IMR-90 (cell line): ENCODE measurements around the gene KRT37. TPM values are rescaled to one million over a fixed set of nuclear protein-coding genes. Genes with fewer than 3 reads are reported as not detected.

Source experiments
- ATAC-seq: fragments of 200-7000 bp; cut with Tn5 transposase; 2 replicates; pipeline ENCODE4 v1.9.1; 2020; ENCODE audit warnings: low read depth, mild to moderate bottlenecking, moderate library complexity
- BruUV-seq: library from RNA; stranded (reverse); fragments of 400-500 nt; replicated peaks from 2 replicates; lab custom pipeline; 2021; lab: Mats Ljungman, UMichigan
- CTCF ChIA-PET: fragments of 300-600 bp; formaldehyde crosslinking; extraction: SDS; loops from one replicate; lab custom pipeline; 2021; ENCODE audit warnings: antibody characterized with exemption; lab: Yijun Ruan, JAX
- POLR2A ChIA-PET: fragments of 300-600 bp; sonication (Branson Sonifier 250); formaldehyde crosslinking; loops from one replicate; lab custom pipeline; 2022; ENCODE audit warnings: antibody characterized with exemption; ENCODE audit not compliant: unreplicated experiment; lab: Charles Lee
- DNase-seq: peaks from one replicate; pipeline ENCODE4 v3.0.0; 2013
- H2AFZ ChIP-seq: replicated peaks from 2 replicates; pipeline ENCODE3; 2013; ENCODE audit warnings: low read length, mild to moderate bottlenecking; ENCODE audit not compliant: poor library complexity
- H2AK5ac ChIP-seq: 2 replicates; pipeline ENCODE4 v1.6.1; 2013; ENCODE audit warnings: low read depth, low read length, inconsistent platforms
- H2AK9ac ChIP-seq: replicated peaks from 2 replicates; pipeline ENCODE3; 2013; ENCODE audit warnings: mild to moderate bottlenecking, low read depth, low read length, moderate library complexity; ENCODE audit not compliant: poor library complexity
- H2BK120ac ChIP-seq: 2 replicates; pipeline ENCODE4 v1.6.1; 2013; ENCODE audit warnings: low read depth, low read length, inconsistent platforms
- H2BK15ac ChIP-seq: 3 replicates; pipeline ENCODE4 v1.6.1; 2013; ENCODE audit warnings: low read depth, low read length, inconsistent platforms
- H2BK20ac ChIP-seq: 2 replicates; pipeline ENCODE4 v1.6.1; 2013; ENCODE audit warnings: low read depth, mild to moderate bottlenecking, inconsistent platforms, low read length, moderate library complexity
- H2BK5ac ChIP-seq: 2 replicates; pipeline ENCODE4 v1.6.1; 2013; ENCODE audit warnings: mild to moderate bottlenecking, low read depth, low read length, inconsistent platforms; ENCODE audit not compliant: poor library complexity, severe bottlenecking
- H3K14ac ChIP-seq: replicated peaks from 2 replicates; pipeline ENCODE4 v1.6.1; 2013; ENCODE audit warnings: low read depth, low read length, inconsistent platforms
- H3K18ac ChIP-seq: 2 replicates; pipeline ENCODE4 v1.6.1; 2013; ENCODE audit warnings: low read depth, low read length, control low read depth
- H3K23ac ChIP-seq: 2 replicates; pipeline ENCODE4 v1.6.1; 2013; ENCODE audit warnings: low read depth, low read length, inconsistent platforms
- H3K27ac ChIP-seq: 2 replicates; pipeline ENCODE4 v1.5.1; 2013; ENCODE audit warnings: mild to moderate bottlenecking, control low read depth, low read length; ENCODE audit not compliant: insufficient read depth
- H3K27me3 ChIP-seq: 2 replicates; pipeline ENCODE4 v1.6.1; 2013; ENCODE audit warnings: low read length; ENCODE audit not compliant: control insufficient read depth, insufficient read depth
- H3K36me3 ChIP-seq: 2 replicates; pipeline ENCODE4 v1.6.1; 2013; ENCODE audit warnings: low read length, mixed read lengths; ENCODE audit not compliant: control insufficient read depth, insufficient read depth
- H3K4ac ChIP-seq: 2 replicates; pipeline ENCODE4 v1.6.1; 2013; ENCODE audit warnings: low read depth, low read length, inconsistent platforms
- H3K4me1 ChIP-seq: 2 replicates; pipeline ENCODE4 v1.6.1; 2013; ENCODE audit warnings: low read length, mixed read lengths; ENCODE audit not compliant: control insufficient read depth, insufficient read depth
- H3K4me2 ChIP-seq: 2 replicates; pipeline ENCODE4 v1.6.1; 2013; ENCODE audit warnings: low read depth, mild to moderate bottlenecking, control low read depth, low read length, moderate library complexity
- H3K4me3 ChIP-seq: 2 replicates; pipeline ENCODE4 v1.5.1; 2013; ENCODE audit warnings: low read depth, mild to moderate bottlenecking, control low read depth, low read length, moderate library complexity; ENCODE audit not compliant: insufficient read depth
- H3K56ac ChIP-seq: 2 replicates; pipeline ENCODE4 v1.6.1; 2013; ENCODE audit warnings: low read length, inconsistent platforms; ENCODE audit not compliant: insufficient read depth; ENCODE audit errors: extremely low read depth
- H3K79me1 ChIP-seq, 2 experiments: 2 replicates each; pipeline ENCODE4 v1.6.1; 2013; ENCODE audit warnings: low read length in 2 of 2, inconsistent platforms in 1 of 2, low read depth in 1 of 2
- H3K9ac ChIP-seq: 2 replicates; pipeline ENCODE4 v1.6.1; 2013; ENCODE audit warnings: low read depth, low read length, control low read depth
- H3K9me1 ChIP-seq: 2 replicates; pipeline ENCODE4 v1.6.1; 2013; ENCODE audit warnings: low read length, inconsistent platforms; ENCODE audit not compliant: insufficient read depth
- H3K9me3 ChIP-seq: 2 replicates; pipeline ENCODE4 v1.6.1; 2013; ENCODE audit warnings: low read length; ENCODE audit not compliant: control insufficient read depth, insufficient read depth
- H4K20me1 ChIP-seq: 2 replicates; pipeline ENCODE4 v1.6.1; 2013; ENCODE audit warnings: low read length, inconsistent platforms; ENCODE audit not compliant: insufficient read depth
- H4K5ac ChIP-seq: 2 replicates; pipeline ENCODE4 v1.6.1; 2013; ENCODE audit warnings: mild to moderate bottlenecking, low read depth, low read length, control low read depth
- H4K8ac ChIP-seq, 2 experiments: 2 replicates each; pipeline ENCODE4 v1.6.1; 2013; ENCODE audit warnings: low read depth in 2 of 2, low read length in 2 of 2, control low read depth in 1 of 2, inconsistent platforms in 1 of 2
- H4K91ac ChIP-seq: 2 replicates; pipeline ENCODE4 v1.6.1; 2013; ENCODE audit warnings: low read depth, low read length, inconsistent platforms; ENCODE audit not compliant: insufficient read depth
- CEBPB ChIP-seq: IDR thresholded peaks from 2 replicates; pipeline ENCODE4 v1.6.1; 2012; ENCODE audit warnings: low read depth, low read length, improper control_type of control experiment
- MAZ ChIP-seq: IDR thresholded peaks from 2 replicates; pipeline ENCODE4 v1.6.1; 2012; ENCODE audit warnings: low read depth, mild to moderate bottlenecking, low read length, improper control_type of control experiment, moderate library complexity, borderline replicate concordance
- RAD21 ChIP-seq: IDR thresholded peaks from 2 replicates; pipeline ENCODE4 v1.6.1; 2012; ENCODE audit warnings: low read length, improper control_type of control experiment
- WGBS, 2 experiments: methylation state at CpG; one replicate each; pipeline versions ENCODE4 v1.1.5 to v1.1.7; 2013; ENCODE audit warnings: missing lambda C conversion rate in 2 of 2; ENCODE audit not compliant: insufficient read length in 1 of 2; ENCODE audit errors: extremely low coverage in 2 of 2; 5-methylcytosine and 5-hydroxymethylcytosine counted together
- dilution Hi-C: fragments of 300-500 bp; cut with HindIII; formaldehyde crosslinking; loops from one replicate; pipeline ENCODE4 v1.14.3; 2018; ENCODE audit warnings: low sequenced_read_pairs; ENCODE audit not compliant: unreplicated experiment
- in situ Hi-C: fragments of 300-500 bp; cut with MboI; formaldehyde crosslinking; loops from 3 replicates; pipeline ENCODE4 v1.14.3; 2019; ENCODE audit warnings: low sequenced_read_pairs, inconsistent platforms, mixed read lengths
- intact Hi-C: fragments of 100-400 bp; cut with micrococcal nuclease; formaldehyde crosslinking; loops from 2 replicates; pipeline ENCODE4 v1.10.0; 2022
- polyA plus RNA-seq, 3 experiments: library from polyadenylated mRNA; depleted of rRNA; stranded (reverse); fragments of >200 nt; gene quantifications; 2 replicates each; pipeline ENCODE4 v1.2.3, GENCODE V29; 2012; ENCODE audit warnings: low replicate concordance in 1 of 3
- total RNA-seq: library from RNA; depleted of rRNA; stranded (reverse); fragments of >200 nt; gene quantifications from 2 replicates; pipeline ENCODE4 v1.2.3, GENCODE V29; 2012
- TF ChIP-seq, protein P1 (sequence below): conservative IDR thresholded peaks from 2 replicates; pipeline ENCODE4 v1.5.1; 2012; ENCODE audit warnings: mild to moderate bottlenecking, low read depth, low read length, improper control_type of control experiment
- TF ChIP-seq, protein P2 (sequence below): fragments of 150-350 bp; IDR thresholded peaks from 2 replicates; pipeline ENCODE4 v1.6.1; 2016; ENCODE audit warnings: low read depth, mild to moderate bottlenecking, low read length, moderate library complexity, borderline replicate concordance
- TF ChIP-seq, protein P3 (sequence below): fragments of 150-350 bp; IDR thresholded peaks from 2 replicates; pipeline ENCODE4 v1.6.1; 2017; ENCODE audit warnings: mild to moderate bottlenecking, antibody characterized with exemption, low read length, low read depth

KRT37 gene
- total and polyA plus RNA-seq, 2 of the 4 experiments (the other 2 are of a cell fraction), result not detected

DNA sequence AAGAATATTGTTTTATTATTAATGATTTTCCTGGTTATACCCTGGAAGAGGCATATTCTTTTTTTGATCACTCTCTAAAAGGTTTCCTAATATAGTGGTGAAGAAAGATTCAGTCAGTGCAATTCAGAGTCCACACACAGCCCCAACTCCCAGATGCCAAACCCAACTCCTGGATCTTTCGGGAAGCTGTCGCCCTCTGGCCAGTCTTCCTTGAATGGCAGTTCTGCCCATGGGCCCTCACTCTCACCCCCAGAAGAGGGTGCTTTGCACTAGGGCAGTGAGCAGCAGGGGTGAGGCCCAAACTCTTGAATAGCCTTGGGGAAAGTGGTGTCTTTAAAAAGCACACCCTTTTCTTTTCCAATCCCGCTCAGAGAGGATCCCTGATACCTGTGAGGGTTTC lies 31.8 kb upstream of the KRT37 start:
- H3K9me3 ChIP-seq, result peaks cover 14% of the 10 kb centered on the region
- no peak overlapping the region for H3K4me2 ChIP-seq
- H3K27ac ChIP-seq, result no peak overlapping the region
- no peak overlapping the region for H3K23ac ChIP-seq
- H2AFZ ChIP-seq, result no peak overlapping the region
- no peak overlapping the region for H4K5ac ChIP-seq
- no peaks in the 10 kb centered on the region for H3K9me1 ChIP-seq
- in situ Hi-C loops (no loop called here), intact Hi-C loops (no loop called here), dilution Hi-C loops (no loop called here)
- H2BK120ac ChIP-seq, result no peak overlapping the region
- H4K20me1 ChIP-seq, result no peaks in the 10 kb centered on the region
- H3K4me1 ChIP-seq, result peaks cover 2% of the 10 kb centered on the region; the same call in 1 of the 2 replicates
- no peak overlapping the region for H2BK15ac ChIP-seq
- H3K56ac ChIP-seq, result no peak overlapping the region
- ChIA-PET POLR2A (no interaction called here), CTCF (no interaction called here)
- WGBS, 2 experiments, result no CpG with 5 or more reads among the region's 3 CpGs
- H2AK5ac ChIP-seq, result no peak overlapping the region
- H2BK5ac ChIP-seq, result no peak overlapping the region
- no peak overlapping the region for H3K18ac ChIP-seq
- H3K9ac ChIP-seq, result no peak overlapping the region
- no peak overlapping the region for H4K91ac ChIP-seq
- no peaks in the 10 kb centered on the region for H3K36me3 ChIP-seq
- H3K79me1 ChIP-seq, result no peaks in the 10 kb centered on the region
- TF ChIP-seq, protein P1, sequence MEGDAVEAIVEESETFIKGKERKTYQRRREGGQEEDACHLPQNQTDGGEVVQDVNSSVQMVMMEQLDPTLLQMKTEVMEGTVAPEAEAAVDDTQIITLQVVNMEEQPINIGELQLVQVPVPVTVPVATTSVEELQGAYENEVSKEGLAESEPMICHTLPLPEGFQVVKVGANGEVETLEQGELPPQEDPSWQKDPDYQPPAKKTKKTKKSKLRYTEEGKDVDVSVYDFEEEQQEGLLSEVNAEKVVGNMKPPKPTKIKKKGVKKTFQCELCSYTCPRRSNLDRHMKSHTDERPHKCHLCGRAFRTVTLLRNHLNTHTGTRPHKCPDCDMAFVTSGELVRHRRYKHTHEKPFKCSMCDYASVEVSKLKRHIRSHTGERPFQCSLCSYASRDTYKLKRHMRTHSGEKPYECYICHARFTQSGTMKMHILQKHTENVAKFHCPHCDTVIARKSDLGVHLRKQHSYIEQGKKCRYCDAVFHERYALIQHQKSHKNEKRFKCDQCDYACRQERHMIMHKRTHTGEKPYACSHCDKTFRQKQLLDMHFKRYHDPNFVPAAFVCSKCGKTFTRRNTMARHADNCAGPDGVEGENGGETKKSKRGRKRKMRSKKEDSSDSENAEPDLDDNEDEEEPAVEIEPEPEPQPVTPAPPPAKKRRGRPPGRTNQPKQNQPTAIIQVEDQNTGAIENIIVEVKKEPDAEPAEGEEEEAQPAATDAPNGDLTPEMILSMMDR, result 0 out of 2 replicates have a peak, but pooled peaks have one; percentile 11
- TF ChIP-seq RAD21 (peak; percentile 15; the same call in 1 of the 2 replicates), MAZ (no peak), CEBPB (no peak)
- TF ChIP-seq, protein P2, sequence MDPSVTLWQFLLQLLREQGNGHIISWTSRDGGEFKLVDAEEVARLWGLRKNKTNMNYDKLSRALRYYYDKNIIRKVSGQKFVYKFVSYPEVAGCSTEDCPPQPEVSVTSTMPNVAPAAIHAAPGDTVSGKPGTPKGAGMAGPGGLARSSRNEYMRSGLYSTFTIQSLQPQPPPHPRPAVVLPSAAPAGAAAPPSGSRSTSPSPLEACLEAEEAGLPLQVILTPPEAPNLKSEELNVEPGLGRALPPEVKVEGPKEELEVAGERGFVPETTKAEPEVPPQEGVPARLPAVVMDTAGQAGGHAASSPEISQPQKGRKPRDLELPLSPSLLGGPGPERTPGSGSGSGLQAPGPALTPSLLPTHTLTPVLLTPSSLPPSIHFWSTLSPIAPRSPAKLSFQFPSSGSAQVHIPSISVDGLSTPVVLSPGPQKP, result no peak
- TF ChIP-seq, protein P3, sequence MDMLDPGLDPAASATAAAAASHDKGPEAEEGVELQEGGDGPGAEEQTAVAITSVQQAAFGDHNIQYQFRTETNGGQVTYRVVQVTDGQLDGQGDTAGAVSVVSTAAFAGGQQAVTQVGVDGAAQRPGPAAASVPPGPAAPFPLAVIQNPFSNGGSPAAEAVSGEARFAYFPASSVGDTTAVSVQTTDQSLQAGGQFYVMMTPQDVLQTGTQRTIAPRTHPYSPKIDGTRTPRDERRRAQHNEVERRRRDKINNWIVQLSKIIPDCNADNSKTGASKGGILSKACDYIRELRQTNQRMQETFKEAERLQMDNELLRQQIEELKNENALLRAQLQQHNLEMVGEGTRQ, result no peak
- DNase-seq (no peak), ATAC-seq (no peak)
- no peak overlapping the region for H2AK9ac ChIP-seq
- no peak overlapping the region for H2BK20ac ChIP-seq
- H3K27me3 ChIP-seq, result peaks cover 14% of the 10 kb centered on the region
- no peak overlapping the region for H3K4ac ChIP-seq
- BruUV-seq, result no TSS peak
- no peak overlapping the region for H3K4me3 ChIP-seq
- no peak overlapping the region for H4K8ac ChIP-seq
- no peak overlapping the region for H3K14ac ChIP-seq
